ENCODE results near the gene TNPO3. TPM values are rescaled to one million over a fixed set of nuclear protein-coding genes. Genes with fewer than 3 reads are reported as not detected.

Gene TNPO3
- total RNA-seq, 1 donor from 2014 or later = 42.6 TPM

GRCh38 chr7:129010075-129010474 lies 44.8 kb downstream of the TNPO3 start:
- DNase-seq (ENCODE audit: low spot score) = no peak
- peaks cover 4% of the 10 kb centered on the region for H3K4me1 Mint-ChIP-seq (ENCODE audit: unreplicated experiment)
- no peak for TF ChIP-seq CTCF (IDR thresholded peaks at IDR 0.05; ENCODE audit: unreplicated experiment)
- H3K4me3 Mint-ChIP-seq (ENCODE audit: unreplicated experiment) = no peak overlapping the region
- no peak overlapping the region for H3K27ac Mint-ChIP-seq (ENCODE audit: unreplicated experiment)
- H3K27me3 Mint-ChIP-seq (ENCODE audit: unreplicated experiment) = no peaks in the 10 kb centered on the region
- peaks cover 12% of the 10 kb centered on the region for H3K36me3 Mint-ChIP-seq (ENCODE audit: low read depth, unreplicated experiment)
- no peaks in the 10 kb centered on the region for H3K9me3 Mint-ChIP-seq (ENCODE audit: unreplicated experiment)

GRCh38 chr7:129009437-129009836 lies 45.5 kb downstream of the TNPO3 start:
- no peaks in the 10 kb centered on the region for H3K9me3 Mint-ChIP-seq (ENCODE audit: unreplicated experiment)
- H3K36me3 Mint-ChIP-seq (ENCODE audit: low read depth, unreplicated experiment) = peaks cover 11% of the 10 kb centered on the region
- no peak for TF ChIP-seq CTCF (IDR thresholded peaks at IDR 0.05; ENCODE audit: unreplicated experiment)
- no peak for DNase-seq (ENCODE audit: low spot score)
- no peaks in the 10 kb centered on the region for H3K27me3 Mint-ChIP-seq (ENCODE audit: unreplicated experiment)
- no peak overlapping the region for H3K4me3 Mint-ChIP-seq (ENCODE audit: unreplicated experiment)
- H3K4me1 Mint-ChIP-seq (ENCODE audit: unreplicated experiment) = peaks cover 4% of the 10 kb centered on the region
- H3K27ac Mint-ChIP-seq (ENCODE audit: unreplicated experiment) = no peak overlapping the region

- Mint-ChIP-seq H3K36me3 (ENCODE audit: low read depth, unreplicated experiment) (peaks cover 10% of the 10 kb centered on the region), H3K4me3 (ENCODE audit: unreplicated experiment) (no peak overlapping the region), H3K9me3 (ENCODE audit: unreplicated experiment) (no peaks in the 10 kb centered on the region), H3K4me1 (ENCODE audit: unreplicated experiment) (peaks cover 4% of the 10 kb centered on the region), H3K27me3 (ENCODE audit: unreplicated experiment) (no peaks in the 10 kb centered on the region), H3K27ac (ENCODE audit: unreplicated experiment) (no peak overlapping the region)
- TF ChIP-seq CTCF (IDR thresholded peaks at IDR 0.05; ENCODE audit: unreplicated experiment) = no peak
- DNase-seq (ENCODE audit: low spot score) = no peak
Observed at GRCh38 chr7:129008645-129009414, 46.1 kb downstream of the TNPO3 start.

- Mint-ChIP-seq H3K36me3 (ENCODE audit: low read depth, unreplicated experiment) (peaks cover 9% of the 10 kb centered on the region), H3K4me3 (ENCODE audit: unreplicated experiment) (no peak overlapping the region), H3K9me3 (ENCODE audit: unreplicated experiment) (no peaks in the 10 kb centered on the region), H3K27ac (ENCODE audit: unreplicated experiment) (no peak overlapping the region), H3K27me3 (ENCODE audit: unreplicated experiment) (no peaks in the 10 kb centered on the region), H3K4me1 (ENCODE audit: unreplicated experiment) (peaks cover 4% of the 10 kb centered on the region)
- no peak for TF ChIP-seq CTCF (IDR thresholded peaks at IDR 0.05; ENCODE audit: unreplicated experiment)
- DNase-seq (ENCODE audit: low spot score) = no peak
Observed at GRCh38 chr7:129007572-129007971, 47.3 kb downstream of the TNPO3 start.

- Mint-ChIP-seq H3K4me3 (ENCODE audit: unreplicated experiment) (peak overlapping the region; percentile 49), H3K4me1 (ENCODE audit: unreplicated experiment) (peaks cover 4% of the 10 kb centered on the region), H3K9me3 (ENCODE audit: unreplicated experiment) (no peaks in the 10 kb centered on the region), H3K36me3 (ENCODE audit: low read depth, unreplicated experiment) (peaks cover 9% of the 10 kb centered on the region), H3K27me3 (ENCODE audit: unreplicated experiment) (no peaks in the 10 kb centered on the region), H3K27ac (ENCODE audit: unreplicated experiment) (no peak overlapping the region)
- DNase-seq (ENCODE audit: low spot score) = no peak
- TF ChIP-seq CTCF (IDR thresholded peaks at IDR 0.05; ENCODE audit: unreplicated experiment) = no peak
Observed at GRCh38 chr7:129006636-129007414, 48.1 kb downstream of the TNPO3 start.
